Dermis microvascular lymphatic vessel endothelial cell (primary cell): ENCODE results near the gene PRPF18. TPM values are rescaled to one million over a fixed set of nuclear protein-coding genes. Genes with fewer than 3 reads are reported as not detected.

Experiments
- DNase-seq, 2 donors: peaks; one replicate each; pipeline versions ENCODE4 v3.0.0 to v3.0.0-alpha.2; 2010; ENCODE audit warnings: low read depth in 2 of 2
- total RNA-seq: library from RNA; depleted of rRNA; stranded (reverse); fragments of >200 nt; gene quantifications from 2 replicates; pipeline ENCODE4 v1.2.1, GENCODE V29; 2014

PRPF18 gene
- total RNA-seq, 1 donor from 2014 or later, result 19.0 TPM

DNA sequence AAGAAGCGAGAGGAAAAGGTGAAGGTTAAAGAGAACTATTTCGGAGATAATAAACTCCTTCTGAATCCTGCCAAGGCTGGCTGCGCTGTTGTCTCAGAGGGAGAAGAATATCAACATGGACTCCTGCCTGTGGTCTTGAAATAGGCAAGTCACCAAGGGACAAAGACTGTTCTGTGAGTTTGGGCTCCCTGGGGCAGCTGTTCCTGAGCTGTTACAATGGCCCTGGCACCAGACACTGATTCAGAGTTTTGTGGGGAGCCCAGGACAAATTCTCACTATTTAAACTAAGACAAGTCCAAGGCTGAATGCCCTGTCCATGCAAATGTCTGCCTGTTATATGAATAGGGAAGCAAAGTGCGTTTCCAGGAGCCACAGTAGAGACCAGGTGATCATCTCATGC lies 81.4 kb downstream of the PRPF18 start:
- no peak for DNase-seq

DNA sequence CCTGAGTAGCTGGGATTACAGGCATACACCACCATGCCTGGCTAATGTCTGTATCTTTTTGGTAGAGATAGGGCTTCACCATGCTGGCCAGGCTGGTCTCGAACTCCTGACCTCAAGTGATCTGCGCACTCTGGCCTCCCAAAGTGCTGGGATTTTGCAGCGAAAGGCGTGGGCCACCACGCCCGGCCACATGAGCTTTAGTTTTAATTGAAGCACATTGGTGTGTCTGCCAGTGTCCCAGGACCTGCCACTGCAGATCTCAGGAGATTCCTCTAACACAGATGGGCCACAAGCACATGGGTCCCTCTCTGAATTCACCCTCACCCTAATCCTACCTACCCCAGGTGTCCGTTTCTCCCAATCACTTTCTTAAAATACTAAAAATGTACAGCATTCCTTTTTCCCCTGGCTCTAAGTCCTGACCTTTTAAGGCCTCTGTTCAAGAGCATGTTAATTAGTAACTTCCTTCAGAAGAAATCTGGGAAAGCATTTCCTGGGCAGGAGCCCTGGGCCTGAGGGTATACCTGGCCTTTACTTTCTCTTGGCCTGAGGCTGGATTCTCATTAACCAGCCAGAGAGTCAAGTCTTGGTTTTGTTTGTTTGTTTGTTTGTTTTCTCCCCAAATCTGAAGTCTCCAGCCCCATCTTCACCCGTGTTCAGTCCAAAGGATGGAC lies 82.6 kb downstream of the PRPF18 start:
- no peak for DNase-seq

DNA sequence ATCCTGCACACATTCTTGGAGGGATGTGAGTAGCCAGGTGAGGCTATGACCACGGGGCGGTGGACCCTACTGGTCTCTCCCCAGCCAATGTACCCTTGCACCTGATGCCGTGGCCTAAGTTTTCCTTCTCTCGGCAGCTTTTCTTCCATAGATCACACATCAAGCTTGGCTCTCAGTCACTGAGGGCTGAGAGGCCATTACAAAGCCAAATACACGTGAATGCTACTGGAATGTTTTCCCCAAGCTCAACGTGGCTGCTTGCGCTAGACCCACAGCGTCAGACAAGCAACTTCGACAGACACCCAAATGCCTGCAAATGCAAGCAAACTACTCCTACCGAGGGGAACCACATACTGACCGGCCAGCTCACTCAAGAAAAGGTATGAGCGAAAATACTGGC lies 83.1 kb downstream of the PRPF18 start:
- peak in 1 of 2 donors; percentile 11 for DNase-seq

DNA sequence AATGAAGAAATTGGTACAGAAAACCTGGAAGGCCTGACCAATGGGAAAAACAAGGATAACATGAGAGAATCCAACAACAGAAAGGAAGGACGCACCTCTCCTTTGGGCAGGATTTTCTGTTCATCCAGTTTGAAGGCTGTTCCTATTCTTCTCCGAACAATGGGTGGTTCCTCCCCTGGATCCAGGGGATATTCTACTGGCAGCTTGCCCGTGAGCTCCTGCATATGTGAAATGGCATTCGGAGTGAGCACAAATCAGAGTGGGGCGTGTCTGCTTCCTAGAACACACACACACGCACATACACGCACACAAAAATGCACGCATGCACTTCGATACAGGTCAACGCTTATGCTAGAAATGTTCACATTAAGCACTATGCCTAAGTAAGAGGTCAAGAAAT lies 83.5 kb downstream of the PRPF18 start:
- DNase-seq, result peak; percentile 28 to 78

DNA sequence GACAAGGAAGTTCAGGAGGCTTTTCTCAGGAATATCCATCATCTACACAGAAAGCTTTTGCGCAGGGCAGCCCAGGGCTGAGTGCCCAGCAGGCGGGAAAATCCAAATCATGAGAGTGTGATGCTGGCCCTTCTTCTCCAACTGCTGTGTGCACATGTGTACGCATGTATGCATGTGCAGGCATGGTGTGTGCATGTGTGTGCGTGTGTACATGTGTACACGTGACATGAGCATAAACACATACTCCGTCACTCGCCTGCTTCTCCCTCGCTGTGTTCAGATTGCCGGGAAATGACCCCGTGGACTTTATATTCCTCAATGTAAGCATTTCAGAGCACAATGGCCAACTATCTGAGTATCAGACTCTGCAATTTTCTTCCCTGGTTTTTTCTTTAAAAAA lies 85.1 kb downstream of the PRPF18 start:
- no peak for DNase-seq

DNA sequence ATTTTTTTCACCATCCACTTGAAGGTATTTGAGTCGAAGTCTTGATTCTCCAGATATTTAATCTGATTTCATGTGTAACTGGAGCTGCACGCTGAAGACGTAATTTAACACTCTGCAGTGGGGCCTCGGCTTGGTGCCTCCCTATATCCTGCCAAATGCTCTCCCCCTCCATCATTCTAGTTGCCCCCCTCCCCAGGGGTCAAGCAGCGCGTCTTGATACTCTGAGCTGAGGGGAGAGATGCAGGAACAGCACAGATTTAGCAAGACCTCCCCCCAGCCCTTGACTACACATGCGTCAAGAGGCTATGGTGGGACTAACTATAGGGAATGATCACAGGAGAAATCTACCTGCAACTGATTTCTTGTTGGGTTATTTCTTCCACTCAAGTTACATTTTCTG lies 85.8 kb downstream of the PRPF18 start:
- DNase-seq, result no peak

DNA sequence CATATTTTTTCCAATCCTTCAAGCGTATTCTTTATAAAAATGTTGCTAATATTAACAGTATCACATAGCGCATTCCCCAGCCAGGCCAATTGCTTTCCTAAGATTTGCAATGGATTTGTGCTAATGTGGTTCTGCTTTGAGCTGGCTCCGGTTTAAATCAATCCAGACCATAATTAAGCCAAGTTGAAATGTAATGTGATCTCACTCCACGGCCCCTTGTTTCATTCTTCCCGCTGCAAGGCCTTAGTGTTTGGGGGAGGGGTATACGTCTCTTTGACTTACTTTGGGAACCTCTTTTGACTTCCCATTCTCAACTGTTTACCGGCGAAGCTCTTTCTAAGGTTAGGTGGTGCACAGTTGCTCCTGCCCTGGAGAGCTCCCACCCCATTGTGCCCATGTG lies 86.4 kb downstream of the PRPF18 start:
- DNase-seq, result no peak

DNA sequence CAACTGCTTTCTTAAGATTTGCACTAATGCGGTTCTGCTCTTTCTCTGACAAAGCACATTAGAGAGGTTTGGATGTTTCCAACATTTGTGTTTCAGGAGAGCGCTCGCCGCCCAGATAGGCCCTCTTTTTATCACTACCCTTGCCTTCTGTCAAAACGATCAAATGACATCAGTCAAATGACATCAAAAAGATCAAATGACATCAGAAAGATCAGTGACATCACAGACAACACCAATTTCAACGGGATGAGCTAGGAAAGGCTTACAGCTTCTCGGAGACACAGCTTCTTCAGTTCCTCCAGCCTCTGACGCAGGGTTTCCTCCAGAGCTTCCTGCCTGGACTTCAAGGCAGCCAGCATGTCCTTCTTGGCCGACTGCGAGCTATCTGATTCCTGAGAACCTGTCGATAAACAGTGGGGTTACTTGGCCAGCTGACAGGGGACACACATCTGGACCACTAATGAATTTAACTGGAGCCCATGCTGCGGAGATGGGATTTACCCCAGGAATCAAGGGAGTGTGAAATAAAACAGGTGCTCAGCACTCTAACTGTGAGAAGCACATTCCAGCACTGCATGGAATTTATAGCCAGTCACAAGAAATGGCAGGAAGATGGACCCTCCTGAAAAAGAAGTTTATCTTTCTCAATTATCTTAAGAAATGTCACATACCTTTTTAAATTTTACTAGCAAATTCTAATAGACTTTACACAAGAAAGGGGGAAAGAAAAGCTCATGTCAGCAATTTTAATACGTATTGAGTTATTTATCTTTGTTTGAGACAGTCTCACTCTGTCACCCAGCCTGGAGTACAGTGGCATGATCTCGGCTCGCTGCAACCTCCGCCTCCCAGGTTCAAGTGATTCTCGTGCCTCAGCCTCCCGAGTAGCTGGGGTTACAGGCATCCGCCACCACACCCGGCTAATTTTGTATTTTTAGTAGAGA lies 88.2 kb downstream of the PRPF18 start:
- peak in 1 of 2 donors; percentile 45 for DNase-seq

DNA sequence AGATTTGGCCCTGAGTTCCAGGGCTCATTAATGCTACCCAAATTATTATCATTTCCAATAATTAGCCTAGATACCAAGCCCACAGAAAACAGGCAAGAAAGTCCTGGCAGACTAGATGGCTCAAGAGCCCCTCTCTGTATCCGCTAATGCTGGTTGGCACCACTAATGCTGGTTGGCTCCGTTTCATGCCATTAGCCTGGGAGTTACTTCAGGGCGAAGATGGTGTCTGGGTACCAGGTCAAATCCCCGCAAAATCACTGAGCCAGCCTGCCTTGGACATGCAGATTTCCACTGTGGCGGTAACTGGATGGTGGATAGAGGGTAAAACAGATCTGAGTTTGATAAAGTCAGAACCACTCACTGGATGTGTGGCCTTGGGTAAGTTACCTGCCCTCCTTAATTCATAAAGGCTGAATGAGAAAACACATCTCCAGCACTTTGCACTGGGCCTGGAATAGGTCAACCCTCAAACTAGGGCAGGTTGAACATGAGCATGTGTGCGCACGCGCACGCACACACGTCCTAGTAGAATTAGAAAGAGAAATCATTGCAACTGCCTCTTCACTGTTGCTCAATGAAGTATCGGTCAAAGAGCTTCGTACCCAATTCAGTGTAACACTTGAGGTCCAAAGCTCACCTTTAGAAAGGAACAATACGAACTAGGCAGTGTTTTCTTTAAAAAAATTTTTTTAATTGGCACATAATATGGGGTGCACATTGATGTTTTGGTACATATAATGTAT lies 91.5 kb downstream of the PRPF18 start:
- no peak for DNase-seq

Other genes starting within 250 kb of the PRPF18 start
- 34.1 and 40.1 TPM in 2 replicates for gene SEPHS1, start 238.7 kb upstream of the PRPF18 start, total RNA-seq
- gene BEND7, start 58.0 kb upstream of the PRPF18 start, total RNA-seq, result 4.9 and 8.5 TPM in 2 replicates